ENCODE measurements around the gene PTAFR. TPM values are rescaled to one million over a fixed set of nuclear protein-coding genes. Genes with fewer than 3 reads are reported as not detected.

Gene PTAFR
- total and polyA plus RNA-seq, 8 donors, result 0.45 to 3.5 (median 1.9) TPM; not detected in 1

GRCh38 chr1:28163496-28164161 lies 12.9 kb downstream of the PTAFR start:
- 29 to 45% (median 39%) methylated on average over 4 of the region's 4 CpGs for WGBS, 5 donors
- peak in 1 of 2 donors; percentile 74 for DNase-seq
- Histone ChIP-seq H3K27me3 (no peaks in the 10 kb centered on the region), H3K36me3 (no peaks in the 10 kb centered on the region), H3K4me1 (peaks cover 17 to 50% (median 25%) of the 10 kb centered on the region in 4 donors), H3K4me3 (no peak overlapping the region), H3K27ac (peak overlapping the region in 3 of 5 donors; percentile 1 to 50 (median 13)), H3K9me3 (no peaks in the 10 kb centered on the region)
- no peak for TF ChIP-seq POLR2AphosphoS5 (IDR thresholded peaks at IDR 0.05)
- TF ChIP-seq EP300 (IDR thresholded peaks at IDR 0.05), result no peak
- no peak for TF ChIP-seq POLR2A (IDR thresholded peaks at IDR 0.05)
- TF ChIP-seq CTCF (IDR thresholded peaks at IDR 0.05), result no peak
- intact Hi-C loops (cut with DNase I; ENCODE audit: low total_unique reads), result no loop called here

- peaks cover 17 to 64% (median 25%) of the 10 kb centered on the region in 4 donors for H3K4me1 ChIP-seq
- H3K4me3 ChIP-seq, result no peak overlapping the region
- intact Hi-C loops (cut with DNase I; ENCODE audit: low total_unique reads), result no loop called here
- 75 to 84% (median 79%) methylated on average over 6 to 7 of the region's 7 CpGs for WGBS, 5 donors
- H3K36me3 ChIP-seq, result no peaks in the 10 kb centered on the region
- peak overlapping the region in 2 of 5 donors; percentile 59 to 73 for H3K27ac ChIP-seq
- H3K27me3 ChIP-seq, result no peaks in the 10 kb centered on the region
- no peak for TF ChIP-seq POLR2AphosphoS5 (IDR thresholded peaks at IDR 0.05)
- no peak for TF ChIP-seq POLR2A (IDR thresholded peaks at IDR 0.05)
- no peak for TF ChIP-seq CTCF (IDR thresholded peaks at IDR 0.05)
- no peaks in the 10 kb centered on the region for H3K9me3 ChIP-seq
- DNase-seq, result no peak
Observed at GRCh38 chr1:28162151-28162550, 14.3 kb downstream of the PTAFR start.

GRCh38 chr1:28161751-28162150 lies 14.7 kb downstream of the PTAFR start:
- 87 to 93% (median 90%) methylated on average over 3 of the region's 3 CpGs for WGBS, 5 donors
- H3K4me1 ChIP-seq, result peaks cover 17 to 68% (median 25%) of the 10 kb centered on the region in 4 donors
- no peak for DNase-seq
- no peaks in the 10 kb centered on the region for H3K36me3 ChIP-seq
- intact Hi-C loops (cut with DNase I; ENCODE audit: low total_unique reads), result no loop called here
- peak overlapping the region in 4 of 5 donors; percentile 43 to 73 (median 61) for H3K27ac ChIP-seq
- H3K27me3 ChIP-seq, result no peaks in the 10 kb centered on the region
- no peaks in the 10 kb centered on the region for H3K9me3 ChIP-seq
- H3K4me3 ChIP-seq, result no peak overlapping the region
- no peak for TF ChIP-seq EP300 (IDR thresholded peaks at IDR 0.05)
- no peak for TF ChIP-seq POLR2AphosphoS5 (IDR thresholded peaks at IDR 0.05)
- TF ChIP-seq POLR2A (IDR thresholded peaks at IDR 0.05), result no peak
- no peak for TF ChIP-seq CTCF (IDR thresholded peaks at IDR 0.05)

GRCh38 chr1:28160782-28161266 lies 15.7 kb downstream of the PTAFR start:
- H3K27me3 ChIP-seq, result no peaks in the 10 kb centered on the region
- no peak overlapping the region for H3K4me3 ChIP-seq
- intact Hi-C loops (cut with DNase I; ENCODE audit: low total_unique reads), result no loop called here
- TF ChIP-seq EP300 (IDR thresholded peaks at IDR 0.05), result no peak
- TF ChIP-seq POLR2AphosphoS5 (IDR thresholded peaks at IDR 0.05), result peak in 1 of 3 donors; percentile 71
- peak overlapping the region; percentile 22 to 73 (median 59) for H3K27ac ChIP-seq
- peaks cover 17 to 76% (median 25%) of the 10 kb centered on the region in 4 donors for H3K4me1 ChIP-seq
- no peaks in the 10 kb centered on the region for H3K9me3 ChIP-seq
- 43 to 56% (median 51%) methylated on average over 5 of the region's 5 CpGs for WGBS, 5 donors
- peak in 1 of 2 donors; percentile 64 for DNase-seq
- no peaks in the 10 kb centered on the region for H3K36me3 ChIP-seq

- no peak overlapping the region for H3K4me3 ChIP-seq
- no peaks in the 10 kb centered on the region for H3K9me3 ChIP-seq
- no peak for DNase-seq
- WGBS, 5 donors, result 70 to 96% (median 88%) methylated on average over 7 of the region's 7 CpGs
- peak overlapping the region in 4 of 5 donors; percentile 43 to 73 (median 61) for H3K27ac ChIP-seq
- intact Hi-C loops (cut with DNase I; ENCODE audit: low total_unique reads), result no loop called here
- no peaks in the 10 kb centered on the region for H3K27me3 ChIP-seq
- no peak for TF ChIP-seq EP300 (IDR thresholded peaks at IDR 0.05)
- TF ChIP-seq POLR2A (IDR thresholded peaks at IDR 0.05), result no peak
- no peak for TF ChIP-seq POLR2AphosphoS5 (IDR thresholded peaks at IDR 0.05)
- TF ChIP-seq CTCF (IDR thresholded peaks at IDR 0.05), result no peak
- H3K36me3 ChIP-seq, result no peaks in the 10 kb centered on the region
- peaks cover 17 to 86% (median 25%) of the 10 kb centered on the region in 4 donors for H3K4me1 ChIP-seq
Observed at GRCh38 chr1:28159680-28160079, 16.8 kb downstream of the PTAFR start.
